Medulla oblongata (tissue), 1 donor: ENCODE data around the gene EHD2.
"Not testable (repeated sequence)": the region's sequence is repeated elsewhere in the genome, so short reads cannot be mapped to it uniquely, and the experiment has no call there.

ENCODE experiments used
- DNase-seq: peaks from one replicate; pipeline ENCODE4 v3.0.0-alpha.2; 2015; ENCODE audit errors: extremely low spot score

The EHD2 gene

DNA sequence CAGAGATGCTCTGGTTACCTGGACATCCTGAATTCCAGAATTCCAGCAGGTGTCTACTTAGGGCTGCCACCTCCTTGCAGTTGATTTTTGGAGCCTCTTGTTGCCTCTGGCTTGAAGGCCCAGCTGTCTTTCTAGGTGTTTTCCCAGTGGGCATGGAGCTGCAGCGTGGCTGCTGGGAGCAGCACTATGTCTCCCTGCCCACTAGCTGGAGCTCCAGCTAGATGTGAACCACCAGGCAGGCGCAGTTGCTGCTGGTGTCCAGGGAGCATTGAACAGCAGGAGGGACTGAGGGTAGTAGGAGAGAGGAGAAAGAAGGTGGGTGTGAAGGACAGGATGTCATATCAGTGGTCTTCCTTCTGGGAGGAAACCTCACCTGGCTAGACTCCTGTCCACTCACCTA, 55.4 kb downstream of the EHD2 start:
- DNase-seq, result no peak

DNA sequence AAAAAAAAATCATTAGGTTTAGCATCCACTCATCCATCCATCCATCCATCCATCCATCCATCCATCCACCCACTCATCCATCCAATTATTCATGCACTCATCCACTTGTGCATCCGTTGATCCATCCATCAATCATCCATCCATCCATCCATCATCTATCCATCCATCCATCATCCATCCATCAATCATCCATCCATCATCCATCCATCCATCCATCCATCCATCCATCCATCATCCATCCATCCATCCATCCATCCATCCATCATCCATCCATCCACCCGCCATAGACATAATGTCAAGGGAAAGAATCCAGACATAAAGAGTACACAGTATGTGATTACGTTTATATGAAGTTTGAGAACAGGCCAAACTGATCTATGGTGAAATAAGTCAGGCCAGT, 56.3 kb downstream of the EHD2 start:
- DNase-seq, result no peak

DNA sequence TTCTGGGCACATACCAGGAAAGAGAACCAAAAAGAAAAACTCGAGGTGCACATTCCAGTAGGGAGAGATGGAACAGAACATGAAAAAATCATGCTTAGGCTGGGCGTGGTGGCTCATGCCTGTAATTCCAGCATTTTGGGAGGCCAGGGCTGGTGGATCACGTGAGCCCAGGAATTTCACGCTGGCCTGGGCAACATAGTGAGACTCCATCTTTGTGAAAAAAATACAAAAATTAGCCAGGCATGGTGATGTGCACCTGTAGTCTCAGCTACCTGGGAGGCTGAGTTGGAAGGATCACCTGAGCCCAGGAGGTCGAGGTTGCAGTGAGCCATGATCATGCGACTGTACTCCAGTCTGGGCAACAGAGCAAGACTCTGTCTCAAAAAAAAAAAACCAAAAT, 58.1 kb downstream of the EHD2 start:
- not testable (repeated sequence) for DNase-seq

DNA sequence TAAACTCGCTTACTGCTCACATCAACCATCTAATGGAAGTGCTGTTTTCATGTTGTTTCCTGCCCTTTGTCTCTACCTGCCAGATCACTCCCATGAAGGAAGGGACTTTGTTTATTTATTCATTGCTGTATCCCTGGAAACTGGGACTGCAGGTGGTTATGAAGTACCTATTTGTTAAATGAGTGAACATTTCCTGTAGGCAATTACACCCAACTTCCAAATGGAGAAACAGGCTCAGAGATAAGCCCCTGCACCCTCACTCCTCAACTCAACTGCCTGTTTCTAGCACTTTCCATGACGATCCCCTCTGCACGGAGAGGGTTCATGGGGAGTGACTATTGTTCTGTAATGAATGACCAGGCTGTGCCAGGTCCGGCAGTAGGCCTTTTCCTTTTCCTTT, 63.3 kb downstream of the EHD2 start:
- DNase-seq, result peak; percentile 64

DNA sequence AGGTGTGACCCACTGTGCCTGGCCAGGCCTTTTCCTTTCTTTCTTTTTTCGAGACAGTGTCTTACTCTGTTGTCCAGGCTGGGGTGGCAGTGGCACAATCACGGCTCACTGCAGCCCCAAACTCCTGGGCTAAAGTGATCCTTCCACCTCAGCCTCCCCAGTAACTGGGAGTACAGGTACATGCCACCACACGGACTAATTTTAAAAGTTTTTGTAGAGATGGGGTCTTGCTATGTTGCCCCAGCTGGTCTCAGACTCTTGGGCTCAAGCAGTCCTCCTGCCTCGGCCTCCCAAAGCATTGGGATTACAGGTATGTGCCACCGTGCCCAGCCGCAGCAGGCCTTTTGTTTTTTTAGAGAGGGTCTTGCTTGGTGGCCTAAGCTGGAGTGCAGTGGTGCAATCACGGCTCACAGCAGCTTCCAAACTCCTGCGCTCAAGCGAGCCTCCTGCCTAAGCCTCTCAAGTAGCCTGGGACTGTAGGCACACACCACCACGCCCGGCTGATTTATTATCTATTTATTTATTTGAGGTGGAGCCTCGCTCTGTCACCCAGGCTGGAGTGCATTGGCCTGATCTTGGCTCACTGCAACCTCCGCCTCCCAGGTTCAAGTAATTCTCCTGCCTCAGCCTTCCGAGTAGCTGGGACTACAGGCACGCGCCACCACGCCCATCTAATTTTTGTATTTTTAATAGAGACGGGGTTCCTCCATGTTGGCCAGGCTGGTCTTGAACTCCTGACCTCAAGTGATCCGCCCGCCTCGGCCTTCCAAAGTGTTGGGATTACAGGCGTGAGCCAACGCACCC, 64.2 kb downstream of the EHD2 start:
- DNase-seq, result not testable (repeated sequence)

DNA sequence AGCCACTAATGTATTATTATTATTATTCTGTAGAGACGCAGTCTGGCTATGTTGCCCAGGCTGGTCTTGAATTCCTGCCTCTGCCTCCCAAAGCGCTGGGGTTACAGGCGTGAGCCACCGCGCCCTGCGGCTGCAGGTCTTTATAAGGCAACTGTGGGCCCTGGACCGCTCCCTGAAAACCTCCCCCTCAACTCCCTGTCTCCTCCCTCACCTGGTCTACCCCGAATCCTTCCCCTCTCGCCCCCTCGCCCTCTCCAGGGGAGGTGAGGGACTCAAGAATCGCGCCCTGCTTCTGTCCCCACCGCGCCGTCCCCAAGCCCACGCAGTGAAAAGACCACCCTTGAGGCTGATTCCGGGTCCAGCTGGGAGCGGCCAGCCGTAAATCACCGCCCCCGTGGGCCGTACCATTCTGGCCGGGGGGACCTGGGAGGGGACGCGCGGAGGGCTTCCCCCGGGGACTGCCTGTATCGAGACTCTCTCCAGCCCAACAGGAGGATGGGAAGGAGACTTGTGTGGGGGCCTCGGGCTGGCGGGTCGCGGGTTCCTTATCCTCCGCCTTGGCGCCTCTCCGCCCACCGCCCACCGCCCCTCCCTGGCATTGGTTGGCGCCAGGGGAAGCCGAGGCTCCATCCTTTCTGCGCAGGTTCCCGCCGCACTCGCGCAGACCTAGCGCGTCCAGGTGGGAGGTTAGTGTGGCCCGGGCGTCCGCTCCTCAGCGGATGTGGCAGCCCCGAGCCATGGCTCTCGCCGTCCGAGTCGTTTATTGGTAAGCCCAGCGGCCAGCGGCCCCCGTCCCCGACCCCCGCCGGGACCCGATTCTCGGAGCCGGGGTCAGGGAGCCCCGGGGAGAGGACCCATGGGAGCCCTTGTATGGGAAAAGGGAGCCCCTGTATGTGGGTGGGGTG, 65.1 kb downstream of the EHD2 start, which contains the start of gene SELENOW:
Gene SELENOW, plus strand, starts transcription at position 655 of the 905 bp plus-strand sequence. Its CDS starts 83 bp downstream, at position 738.
- DNase-seq, result peak; percentile 86

DNA sequence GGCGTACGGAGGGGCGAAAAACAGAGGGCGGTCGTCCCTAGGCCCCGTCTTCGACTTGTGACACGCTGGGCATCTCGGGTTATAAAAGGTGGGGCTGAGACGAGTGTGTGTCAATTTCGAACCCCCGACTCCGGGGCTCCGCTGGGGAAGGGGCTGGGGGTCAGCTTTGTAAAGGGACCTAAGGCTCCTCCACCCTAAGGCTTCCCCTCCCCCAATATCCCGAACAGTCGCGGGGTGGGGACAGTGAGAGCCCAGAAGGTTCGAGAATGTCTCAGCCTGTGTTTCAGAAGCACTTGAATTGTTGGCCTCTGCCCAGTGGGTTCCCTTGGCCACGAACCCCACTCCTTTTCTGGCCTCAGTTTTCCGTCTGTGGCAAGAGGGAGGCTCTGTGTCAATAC, 65.7 kb downstream of the EHD2 start:
- DNase-seq, result peak; percentile 77

DNA sequence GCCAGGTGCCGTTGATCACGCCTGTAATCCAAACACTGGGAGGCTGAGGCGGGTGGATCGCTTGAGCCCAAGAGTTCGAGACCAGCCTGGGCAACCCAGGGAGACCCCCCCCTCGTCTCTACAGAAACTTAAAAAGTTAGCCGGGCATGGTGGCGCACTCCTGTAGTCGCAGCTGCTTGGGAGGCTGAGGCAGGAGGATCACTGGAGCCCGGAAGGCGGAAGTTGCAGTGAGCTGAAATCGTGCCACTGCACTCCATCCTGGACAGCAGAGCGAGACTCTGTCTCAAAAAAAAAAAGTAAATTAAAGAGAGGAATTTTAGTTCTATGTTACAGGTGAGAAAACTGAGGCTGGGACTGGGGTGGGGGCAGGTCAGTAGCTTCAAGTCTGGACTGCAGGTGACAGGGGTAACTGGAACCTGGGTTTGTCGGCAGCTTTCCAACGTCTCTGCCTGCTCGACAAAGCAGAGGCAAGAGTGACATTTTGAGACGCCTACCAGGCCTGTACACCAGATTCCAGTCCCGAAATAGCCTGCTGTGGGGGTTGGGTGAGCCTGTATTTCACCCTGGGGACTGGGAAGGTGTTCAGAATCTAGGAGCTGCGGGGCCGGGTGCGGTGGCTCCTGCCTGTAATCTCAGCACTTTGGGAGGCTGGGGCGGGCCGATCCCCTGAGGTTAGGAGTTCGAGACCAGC, 66.4 kb downstream of the EHD2 start:
- DNase-seq, result peak; percentile 40

DNA sequence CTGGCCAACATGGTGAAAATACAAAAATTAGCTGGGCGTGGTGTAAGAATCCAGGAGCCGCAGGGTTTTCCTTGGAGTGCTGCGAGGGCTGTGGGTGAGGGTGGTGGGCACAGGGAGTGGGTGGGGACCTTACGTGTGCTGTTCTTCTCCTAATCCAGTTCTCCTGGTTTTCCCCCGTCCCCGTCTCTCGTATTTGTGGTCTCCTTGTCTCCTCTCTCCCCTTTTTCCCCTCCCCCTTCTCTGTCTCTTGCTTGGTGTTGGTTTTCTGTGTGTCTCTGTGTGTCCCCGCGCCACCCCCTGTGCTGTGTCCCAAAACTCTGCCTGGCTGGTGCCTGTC, 67.0 kb downstream of the EHD2 start:
- DNase-seq, result no peak

DNA sequence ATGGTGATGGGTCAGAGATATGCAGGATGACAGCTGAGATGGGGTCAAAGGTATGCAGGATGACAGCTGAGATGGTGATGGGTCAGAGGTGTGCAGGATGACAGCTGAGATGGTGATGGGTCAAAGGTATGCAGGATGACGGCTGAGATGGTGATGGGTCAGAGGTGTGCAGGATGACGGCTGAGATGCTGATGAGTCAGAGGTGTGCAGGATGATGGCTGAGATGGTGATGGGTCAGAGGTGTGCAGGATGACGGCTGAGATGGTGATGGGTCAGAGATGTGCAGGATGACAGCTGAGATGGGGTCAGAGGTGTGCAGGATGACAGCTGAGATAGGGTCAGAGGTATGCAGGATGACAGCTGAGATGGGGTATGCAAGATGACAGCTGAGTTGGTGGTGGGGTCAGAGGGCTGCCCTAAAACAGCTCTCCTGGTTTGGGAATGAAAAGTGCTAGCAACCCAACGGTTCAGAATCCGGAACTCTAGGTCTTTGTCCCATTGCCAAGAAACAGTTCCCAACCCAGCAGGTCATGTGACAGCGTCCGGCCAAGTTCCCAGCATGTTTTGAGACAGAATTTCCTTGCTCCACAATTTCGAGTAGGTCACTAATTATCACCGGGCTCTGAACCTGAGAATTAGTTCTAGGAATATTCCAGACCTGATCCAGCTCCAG, 68.5 kb downstream of the EHD2 start:
- DNase-seq, result peak; percentile 89

DNA sequence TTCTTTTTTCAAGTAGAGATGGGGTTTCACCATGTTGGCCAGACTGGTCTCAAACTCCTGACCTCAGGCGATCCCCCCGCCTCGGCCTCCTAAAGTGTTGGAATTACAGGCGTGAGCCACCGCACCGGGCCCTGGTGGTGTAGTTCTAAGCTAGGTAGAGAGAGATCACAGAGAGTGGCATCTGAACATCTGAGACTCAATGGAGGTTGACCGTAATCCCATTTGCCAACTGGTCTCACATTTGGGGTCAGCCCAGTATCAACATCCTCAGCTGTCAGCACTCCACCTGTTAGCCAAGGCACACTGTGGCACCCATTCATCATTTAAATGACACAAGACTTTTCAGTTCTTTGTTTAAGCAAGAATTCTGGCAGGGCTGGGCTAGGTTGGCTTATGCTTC, 73.3 kb downstream of the EHD2 start:
- DNase-seq, result no peak

DNA sequence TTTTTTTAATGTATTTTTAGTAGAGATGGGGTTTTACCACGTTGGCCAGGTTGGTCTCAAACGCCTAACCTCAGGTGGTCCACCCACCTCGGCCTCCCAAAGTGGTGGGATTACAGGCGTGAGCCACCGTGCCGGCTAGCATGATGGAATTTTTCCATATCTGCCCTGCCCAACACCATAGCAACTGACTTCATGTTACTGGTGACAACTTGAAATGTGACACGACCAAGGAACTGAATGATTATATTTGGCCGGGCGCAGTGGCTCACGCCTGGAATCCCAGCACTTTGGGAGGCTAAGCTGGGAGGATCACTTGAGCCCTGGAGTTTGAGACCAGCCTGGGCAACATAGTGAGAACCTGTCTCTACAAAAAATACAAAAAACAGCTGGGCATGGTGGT, 74.1 kb downstream of the EHD2 start:
- not testable (repeated sequence) for DNase-seq

DNA sequence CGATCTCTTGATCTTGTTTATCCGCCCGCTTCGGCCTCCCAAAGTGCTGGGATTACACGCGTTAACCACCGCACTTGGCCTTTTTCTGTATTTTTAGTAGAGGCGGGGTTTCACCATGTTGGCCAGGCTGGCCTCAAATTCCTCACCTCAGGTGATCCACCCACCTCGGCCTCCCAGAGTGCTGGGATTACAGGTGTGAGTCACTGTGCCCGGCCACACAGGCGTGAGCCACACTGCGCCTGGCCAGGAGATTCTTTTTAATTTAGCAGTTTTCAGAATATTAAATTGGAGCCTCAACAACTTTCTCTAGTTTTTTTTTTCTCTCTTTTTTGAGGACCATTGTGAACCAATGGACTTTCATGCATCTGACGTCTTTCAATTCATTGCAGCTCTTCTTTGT, 76.6 kb downstream of the EHD2 start:
- DNase-seq, result not testable (repeated sequence)

DNA sequence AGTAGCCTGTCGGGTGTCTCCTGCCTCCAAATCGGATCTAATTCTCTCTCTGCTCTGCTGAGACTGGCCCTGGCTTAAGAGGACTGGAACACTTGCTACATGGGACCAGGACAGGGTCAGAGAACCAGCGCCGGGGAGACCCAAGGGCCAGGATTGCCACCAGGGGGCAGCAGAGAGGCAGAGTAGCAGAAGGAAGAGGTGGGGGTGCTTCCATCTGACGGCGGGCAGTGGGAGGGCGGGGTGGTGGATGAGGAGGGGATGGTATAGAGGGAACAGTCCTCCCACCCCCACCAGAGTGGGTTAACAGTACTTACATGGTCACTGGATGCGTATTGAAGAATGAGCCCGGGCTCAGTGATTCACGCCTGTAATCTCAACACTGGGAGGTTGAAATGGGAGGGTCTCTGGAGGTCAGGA, 77.2 kb downstream of the EHD2 start:
- peak; percentile 72 for DNase-seq

DNA sequence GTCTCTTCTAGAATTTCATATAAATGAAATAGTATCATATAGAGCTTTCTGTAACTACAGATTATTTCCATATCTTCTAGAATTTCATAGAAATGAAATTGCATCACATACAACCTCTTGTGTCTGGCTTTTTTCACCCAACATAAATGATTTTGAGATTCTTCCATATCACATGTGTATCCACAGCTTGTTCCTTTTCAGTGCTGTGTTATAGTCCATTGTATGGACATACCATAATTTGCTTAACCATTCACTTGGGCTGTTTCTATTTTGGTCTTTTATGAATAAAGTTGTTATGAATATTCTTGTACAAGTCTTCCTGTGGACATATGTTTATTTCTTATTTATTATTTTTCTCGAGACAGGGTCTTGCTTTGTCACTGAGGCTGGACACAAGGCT, 79.4 kb downstream of the EHD2 start:
- DNase-seq, result no peak
